ENCODE results near the gene ADARB2. TPM values are rescaled to one million over a fixed set of nuclear protein-coding genes. Genes with fewer than 3 reads are reported as not detected.

Gene ADARB2
- total RNA-seq, 1 donor from 2014 or later = 0.05 TPM

- H3K4me3 Mint-ChIP-seq (ENCODE audit: low read depth) = no peak overlapping the region
- H3K4me1 Mint-ChIP-seq (ENCODE audit: low read depth) = no peaks in the 10 kb centered on the region
- H3K27me3 Mint-ChIP-seq (ENCODE audit: low read depth) = no peaks in the 10 kb centered on the region
- no peak overlapping the region for H3K27ac Mint-ChIP-seq
- no peaks in the 10 kb centered on the region for H3K9me3 Mint-ChIP-seq
- intact Hi-C loops (cut with micrococcal nuclease) = no loop called here
- peaks cover 50% of the 10 kb centered on the region for H3K36me3 Mint-ChIP-seq (ENCODE audit: low read depth)
- DNase-seq (ENCODE audit: low spot score) = no peak
Measured at GRCh38 chr10:1130226-1130625, 607.1 kb downstream of the ADARB2 start.

DNA sequence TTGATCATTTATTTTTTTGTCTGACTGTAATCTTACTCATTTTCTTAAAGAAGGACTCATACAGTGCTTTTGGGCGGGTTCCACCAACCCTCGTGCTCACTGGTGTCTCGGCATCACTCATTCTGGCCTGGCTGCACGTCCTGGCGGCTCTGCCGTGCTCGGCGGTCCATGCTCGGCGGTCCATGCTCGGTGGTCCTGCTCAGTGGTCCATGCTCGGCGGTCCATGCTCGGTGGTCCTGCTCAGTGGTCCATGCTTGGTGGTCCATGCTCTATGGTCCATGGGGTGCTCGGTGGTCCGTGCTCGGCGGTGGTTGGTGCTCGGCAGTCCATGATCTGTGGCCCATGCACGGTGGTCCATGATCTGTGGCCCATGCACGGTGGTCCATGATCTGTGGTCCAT is 608.7 kb downstream of the ADARB2 start:
- no peaks in the 10 kb centered on the region for H3K27me3 Mint-ChIP-seq (ENCODE audit: low read depth)
- intact Hi-C loops (cut with micrococcal nuclease) = no loop called here
- no peaks in the 10 kb centered on the region for H3K9me3 Mint-ChIP-seq
- peaks cover 64% of the 10 kb centered on the region for H3K36me3 Mint-ChIP-seq (ENCODE audit: low read depth)
- peaks cover under 1% of the 10 kb centered on the region for H3K4me1 Mint-ChIP-seq (ENCODE audit: low read depth)
- DNase-seq (ENCODE audit: low spot score) = no peak
- no peak overlapping the region for H3K4me3 Mint-ChIP-seq (ENCODE audit: low read depth)
- H3K27ac Mint-ChIP-seq = no peak overlapping the region

- no peak for DNase-seq (ENCODE audit: low spot score)
- intact Hi-C loops (cut with micrococcal nuclease) = no loop called here
- H3K9me3 Mint-ChIP-seq = no peaks in the 10 kb centered on the region
- H3K27me3 Mint-ChIP-seq (ENCODE audit: low read depth) = no peaks in the 10 kb centered on the region
- no peak overlapping the region for H3K4me3 Mint-ChIP-seq (ENCODE audit: low read depth)
- no peak overlapping the region for H3K27ac Mint-ChIP-seq
- H3K36me3 Mint-ChIP-seq (ENCODE audit: low read depth) = peaks cover 68% of the 10 kb centered on the region
- peaks cover 6% of the 10 kb centered on the region for H3K4me1 Mint-ChIP-seq (ENCODE audit: low read depth)
Measured at GRCh38 chr10:1128115-1128514, 609.2 kb downstream of the ADARB2 start.

GRCh38 chr10:1127629-1128028 is 609.7 kb downstream of the ADARB2 start:
- intact Hi-C loops (cut with micrococcal nuclease) = no loop called here
- Mint-ChIP-seq H3K9me3 (no peaks in the 10 kb centered on the region), H3K36me3 (ENCODE audit: low read depth) (peaks cover 71% of the 10 kb centered on the region), H3K27ac (no peak overlapping the region), H3K4me1 (ENCODE audit: low read depth) (peaks cover 9% of the 10 kb centered on the region), H3K27me3 (ENCODE audit: low read depth) (no peaks in the 10 kb centered on the region), H3K4me3 (ENCODE audit: low read depth) (no peak overlapping the region)
- no peak for DNase-seq (ENCODE audit: low spot score)

Measured in activated T-helper 2 cell treated with anti-CD3 and anti-CD28 coated beads, Interferon-gamma antibody, Interleukin-2, Interleukin-4, amounts not matched to agents 10 μg/mL and 5 μg/mL and 100 μg/mL, durations not matched to agents 14 hours and 24 hours and 36 hours (primary cell).